GM19395 (cell line): ENCODE data around the gene CYB5R4.

Experiments
- ATAC-seq: cut with Tn5 transposase; IDR thresholded peaks from one replicate; pipeline ENCODE4 v1.9.1; 2021; ENCODE audit warnings: mild to moderate bottlenecking, moderate library complexity; ENCODE audit not compliant: unreplicated experiment

The CYB5R4 gene, protein sequence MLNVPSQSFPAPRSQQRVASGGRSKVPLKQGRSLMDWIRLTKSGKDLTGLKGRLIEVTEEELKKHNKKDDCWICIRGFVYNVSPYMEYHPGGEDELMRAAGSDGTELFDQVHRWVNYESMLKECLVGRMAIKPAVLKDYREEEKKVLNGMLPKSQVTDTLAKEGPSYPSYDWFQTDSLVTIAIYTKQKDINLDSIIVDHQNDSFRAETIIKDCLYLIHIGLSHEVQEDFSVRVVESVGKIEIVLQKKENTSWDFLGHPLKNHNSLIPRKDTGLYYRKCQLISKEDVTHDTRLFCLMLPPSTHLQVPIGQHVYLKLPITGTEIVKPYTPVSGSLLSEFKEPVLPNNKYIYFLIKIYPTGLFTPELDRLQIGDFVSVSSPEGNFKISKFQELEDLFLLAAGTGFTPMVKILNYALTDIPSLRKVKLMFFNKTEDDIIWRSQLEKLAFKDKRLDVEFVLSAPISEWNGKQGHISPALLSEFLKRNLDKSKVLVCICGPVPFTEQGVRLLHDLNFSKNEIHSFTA

DNA sequence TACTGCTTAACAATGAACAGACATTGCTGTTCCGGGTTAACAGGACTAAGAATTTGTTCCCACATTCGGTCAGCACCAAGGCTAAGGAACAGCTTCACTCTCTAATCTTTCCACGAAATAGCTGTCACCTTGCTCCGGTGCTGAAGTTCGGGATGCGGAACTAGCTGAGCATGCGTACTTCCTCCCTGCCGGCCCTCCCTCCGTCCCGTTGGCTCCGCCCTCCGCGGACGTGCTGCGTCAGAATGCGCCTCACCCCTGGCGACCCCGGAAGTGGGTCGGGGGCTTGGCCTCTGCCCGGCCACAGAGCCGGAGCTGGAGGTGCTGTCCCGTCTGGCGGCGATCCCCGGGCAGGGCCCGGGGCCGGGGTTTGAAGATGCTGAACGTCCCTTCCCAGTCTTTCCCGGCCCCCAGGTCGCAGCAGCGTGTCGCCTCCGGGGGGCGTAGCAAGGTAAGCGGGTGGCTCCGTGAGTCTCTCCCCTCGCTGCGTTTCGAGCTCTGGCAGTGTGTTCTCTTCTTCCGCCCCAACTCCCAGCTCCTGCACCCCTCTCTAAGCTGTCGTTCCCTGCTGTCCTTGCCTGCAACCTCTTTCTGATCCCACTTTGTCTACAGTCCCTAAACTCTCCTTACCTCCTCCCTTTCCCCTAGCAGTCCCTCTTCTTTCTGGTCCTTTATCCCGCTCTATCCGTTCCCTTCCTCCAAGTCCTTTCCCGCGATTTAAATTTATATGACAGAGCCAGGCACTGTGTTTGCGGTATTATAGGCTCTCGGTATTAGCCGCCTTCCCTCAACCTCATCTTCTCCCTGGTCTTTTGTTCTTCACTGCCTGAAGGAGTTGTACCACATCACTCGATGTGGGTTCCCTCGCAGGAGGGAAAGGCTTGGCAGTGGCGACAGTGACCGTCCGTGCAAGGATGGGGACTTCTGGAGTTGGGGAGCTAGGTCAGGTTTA is at the start of gene CYB5R4:
TSS of gene CYB5R4 (plus strand) at position 280 of the 949 bp plus-strand sequence. CDS start at position 374, 94 bp downstream.
- ATAC-seq = peak; percentile 96

DNA sequence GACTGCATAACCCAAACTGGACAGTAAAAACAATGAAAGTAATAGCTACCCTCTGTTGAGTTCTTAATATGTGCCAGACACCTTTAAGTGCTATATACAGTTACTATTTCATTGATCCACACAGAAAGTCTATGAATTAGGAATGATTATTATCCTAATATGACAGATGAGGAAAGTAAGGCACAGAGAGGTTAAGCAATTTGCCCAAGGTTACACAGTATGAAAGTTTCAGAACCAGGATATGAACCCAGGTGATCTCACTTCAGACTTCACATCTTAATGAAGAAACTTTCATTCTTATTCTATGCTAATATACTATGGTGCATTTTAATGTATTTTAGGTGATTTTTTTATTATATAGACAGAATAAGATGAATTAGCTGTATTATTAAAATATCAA is 46.9 kb upstream of the CYB5R4 start:
- no peak for ATAC-seq

DNA sequence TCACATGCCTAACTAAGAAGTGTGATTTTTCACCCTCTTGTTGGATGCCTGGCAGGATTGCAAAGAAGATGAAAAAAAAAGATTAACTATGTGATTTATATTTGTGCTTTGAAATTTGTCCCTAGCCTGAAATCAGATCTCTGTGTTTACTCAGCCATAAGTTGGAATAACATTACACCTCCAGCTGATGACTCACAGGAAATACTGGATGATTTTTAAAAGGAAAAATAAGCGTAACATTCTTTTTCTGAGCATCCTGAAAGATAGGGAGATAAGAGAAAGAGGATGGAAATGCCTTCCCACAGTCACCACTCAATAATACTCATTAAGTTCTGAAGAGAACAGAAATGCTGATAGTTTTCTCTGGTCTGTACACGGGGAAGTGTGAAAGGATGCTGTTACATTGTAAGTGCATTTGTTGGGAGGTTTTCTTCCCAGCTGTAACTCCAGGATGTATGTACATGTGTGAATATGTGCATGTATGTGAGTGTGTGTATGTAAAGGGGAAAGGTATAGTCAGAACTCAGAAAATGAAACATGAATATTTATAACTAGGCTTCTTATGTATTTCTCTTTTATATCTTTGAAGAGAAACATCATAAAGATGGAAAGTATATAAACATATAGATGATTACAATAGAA is 43.7 kb upstream of the CYB5R4 start:
- ATAC-seq = no peak

DNA sequence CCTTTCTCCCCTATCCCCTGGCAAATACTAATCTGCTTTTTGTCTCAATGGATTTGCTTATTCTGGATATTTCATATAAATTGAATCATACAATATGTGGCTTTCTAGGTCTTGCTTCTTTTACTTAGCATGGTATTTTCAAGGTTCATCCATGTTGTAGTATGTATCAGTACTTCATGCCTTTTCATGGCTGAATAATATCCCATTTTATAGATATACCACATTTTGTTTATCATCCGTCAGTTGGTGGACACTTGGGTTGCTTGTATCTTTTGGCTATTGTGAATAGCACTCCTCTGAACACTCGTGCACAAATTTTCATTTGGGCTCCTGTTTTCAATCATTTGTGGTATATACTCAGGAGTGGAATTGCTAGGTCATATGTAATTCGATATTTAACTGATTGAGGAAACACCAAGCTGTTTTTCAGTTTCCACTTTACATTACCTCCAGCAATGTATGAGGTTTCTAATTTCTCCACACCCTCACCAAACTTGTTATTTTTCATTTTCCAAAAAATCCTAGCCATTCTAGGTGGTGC is 36.8 kb upstream of the CYB5R4 start:
- ATAC-seq = no peak

DNA sequence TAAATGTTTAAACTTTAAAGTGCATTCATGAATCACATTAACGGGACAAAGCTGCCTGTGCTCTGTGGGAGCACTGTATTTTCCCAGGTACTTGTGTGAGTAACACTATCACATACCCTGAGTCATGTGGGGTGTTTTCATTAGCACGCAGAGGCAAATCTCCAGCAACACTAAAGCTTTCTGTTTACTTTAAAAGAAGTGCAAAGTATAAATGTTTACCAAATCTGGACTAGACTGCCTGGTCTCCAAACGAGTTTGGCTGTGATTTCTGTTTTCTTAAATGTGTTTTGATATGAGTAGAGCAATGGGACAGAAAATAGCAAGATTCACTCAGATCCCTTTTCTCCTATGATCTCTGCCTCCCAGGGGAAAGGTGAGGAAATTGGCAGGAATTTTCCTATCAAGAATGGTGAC is 35.1 kb upstream of the CYB5R4 start:
- ATAC-seq = no peak

DNA sequence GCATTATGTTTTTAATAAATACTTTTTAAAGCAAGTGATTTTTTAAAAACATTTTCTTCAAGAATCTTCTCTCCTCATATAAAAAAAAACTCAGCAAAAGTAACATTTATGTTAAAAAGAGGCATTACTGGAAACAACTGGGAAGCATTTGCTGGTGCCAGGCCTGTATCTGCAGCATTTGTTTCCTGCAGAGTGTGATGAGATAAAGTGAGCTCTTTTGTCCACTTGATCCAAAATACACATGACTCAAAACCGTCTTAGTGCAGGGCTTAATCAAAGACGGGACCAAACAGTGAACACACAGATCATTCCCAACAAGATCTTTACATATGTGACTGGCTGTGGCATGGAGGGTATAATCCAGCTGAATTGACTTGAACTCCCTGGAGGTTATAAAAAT is 34.7 kb upstream of the CYB5R4 start:
- ATAC-seq = no peak

DNA sequence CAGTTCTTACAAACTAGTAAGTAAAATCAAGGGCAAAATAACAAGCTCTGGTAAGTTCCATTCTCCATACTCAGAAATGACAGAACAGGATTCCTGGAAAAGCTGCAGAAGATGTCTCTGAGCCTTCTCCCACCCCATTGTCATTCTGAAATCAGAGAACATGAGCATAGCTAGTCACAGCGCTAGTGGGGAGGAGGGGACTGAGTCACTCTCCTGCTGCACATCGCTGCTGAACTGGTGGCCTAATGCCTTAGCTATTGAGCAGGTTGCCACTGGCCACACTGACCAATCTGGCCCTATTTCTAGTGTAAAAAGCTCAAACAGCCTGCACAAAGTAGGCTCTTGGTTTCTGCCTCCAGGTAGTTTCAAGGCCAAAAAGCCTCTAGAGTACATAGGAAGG is 32.4 kb upstream of the CYB5R4 start:
- no peak for ATAC-seq

DNA sequence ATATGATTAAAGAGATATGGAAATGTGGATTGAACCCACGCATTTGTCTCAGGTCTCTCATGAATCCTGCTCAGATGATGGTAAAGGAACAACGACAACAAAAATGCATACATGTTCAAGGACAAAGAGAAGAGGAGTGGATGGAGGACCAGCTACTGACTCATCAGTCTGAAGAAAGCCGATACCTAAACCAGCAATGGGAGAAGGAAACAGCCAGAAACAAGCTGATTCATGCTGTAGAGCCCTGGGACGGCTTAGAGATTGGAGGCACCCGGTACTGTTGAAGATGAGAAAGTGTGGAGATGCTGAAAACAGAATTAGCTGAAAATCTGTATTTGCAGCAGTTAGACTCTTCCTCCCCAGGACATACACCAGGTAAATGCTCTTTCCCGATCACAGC is 20.8 kb upstream of the CYB5R4 start:
- ATAC-seq = no peak

DNA sequence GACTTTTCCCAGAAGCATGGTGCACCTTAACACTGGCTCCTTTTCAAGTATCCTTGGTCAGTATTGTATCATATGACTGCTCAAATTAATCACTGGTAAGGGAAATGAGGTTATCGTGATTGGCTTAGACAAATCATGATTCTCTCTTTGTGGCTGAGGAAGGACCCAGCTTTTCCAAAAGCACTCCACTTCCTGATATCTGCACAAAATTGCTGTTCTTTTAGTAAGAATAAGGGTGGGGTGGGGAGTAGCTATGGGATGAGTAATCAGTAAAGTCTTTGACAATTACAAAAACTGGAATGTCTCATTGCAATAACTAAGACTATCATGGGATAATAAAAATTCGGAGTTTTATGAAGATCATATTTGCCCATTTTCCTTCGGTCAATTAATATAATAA is 15.3 kb upstream of the CYB5R4 start:
- ATAC-seq = no peak

DNA sequence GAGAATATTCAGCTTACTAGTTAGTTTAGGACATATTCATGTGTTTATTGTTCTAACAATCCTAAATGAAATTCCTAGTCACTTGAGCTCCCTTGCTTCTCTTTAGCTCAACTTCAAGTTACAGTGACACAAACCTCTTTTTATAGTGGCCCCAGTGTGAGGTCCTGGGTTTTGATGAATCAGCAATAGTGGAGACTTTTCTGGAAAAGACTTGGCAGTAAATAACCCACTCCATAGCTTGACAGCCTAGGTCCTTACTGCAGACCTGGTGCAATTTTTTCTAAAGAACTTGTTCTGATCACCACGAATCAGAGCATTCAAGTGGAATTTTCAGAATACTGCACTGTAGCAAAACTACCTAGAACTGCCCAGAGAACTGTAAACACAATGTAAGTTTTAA is 13.2 kb upstream of the CYB5R4 start:
- no peak for ATAC-seq

DNA sequence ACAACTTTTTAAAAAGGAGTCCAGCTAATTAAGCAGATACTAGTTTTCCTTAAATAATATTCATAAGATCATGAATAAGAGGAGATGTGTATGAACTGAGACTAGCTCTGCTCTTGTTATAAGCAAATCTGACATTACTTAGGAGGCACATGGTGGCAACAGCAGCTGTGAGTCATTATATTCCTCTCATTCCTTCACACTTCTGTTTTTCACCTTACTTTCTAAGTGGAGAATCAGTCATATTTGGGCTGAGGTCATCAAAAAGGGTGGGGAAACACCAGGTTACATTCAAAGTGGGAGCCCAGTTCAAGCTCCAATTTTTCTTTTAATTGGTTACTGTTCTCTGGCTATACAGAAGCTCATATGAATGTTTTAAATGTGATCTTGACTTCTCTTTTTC is 12.3 kb upstream of the CYB5R4 start:
- ATAC-seq = peak; percentile 95

DNA sequence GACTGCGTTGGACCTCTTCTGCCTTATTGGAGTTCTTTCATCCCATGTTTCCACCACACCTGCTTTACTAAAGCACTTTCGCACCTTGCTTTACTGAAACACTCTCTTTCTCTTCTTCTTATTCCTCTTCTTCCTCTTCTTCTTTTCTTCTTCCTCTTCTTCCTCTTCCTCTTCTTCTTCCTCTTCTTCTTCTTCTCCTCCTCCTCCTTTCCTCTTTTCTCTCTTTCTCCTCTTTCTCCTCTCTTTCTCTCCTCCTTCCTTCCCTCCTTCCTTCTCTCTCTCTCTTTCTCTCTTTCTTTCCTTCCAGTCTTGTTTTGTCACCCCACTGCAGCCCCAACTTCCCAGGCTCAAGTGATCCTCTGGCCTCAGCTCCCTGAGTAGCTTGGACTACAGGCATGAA is 10.4 kb upstream of the CYB5R4 start:
- no peak for ATAC-seq

DNA sequence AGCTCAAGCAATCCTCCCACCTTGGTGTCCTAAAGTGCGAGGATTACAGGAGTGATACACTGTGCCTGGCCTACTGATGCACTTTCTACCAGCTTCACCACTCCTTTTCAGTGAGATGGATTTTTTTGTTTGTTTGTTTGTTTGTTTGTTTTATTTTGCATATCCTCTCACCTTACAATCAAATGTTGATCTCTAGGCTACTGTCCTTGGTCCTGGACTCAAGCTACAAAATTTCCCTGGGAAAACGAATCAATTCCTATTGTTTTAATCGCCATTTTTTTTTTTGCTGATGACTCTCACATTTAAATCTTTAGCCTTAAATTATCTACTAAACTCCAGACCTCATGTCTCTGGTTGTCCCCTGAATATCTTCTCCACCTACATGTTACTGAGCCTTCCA is 9.9 kb upstream of the CYB5R4 start:
- ATAC-seq = no peak

DNA sequence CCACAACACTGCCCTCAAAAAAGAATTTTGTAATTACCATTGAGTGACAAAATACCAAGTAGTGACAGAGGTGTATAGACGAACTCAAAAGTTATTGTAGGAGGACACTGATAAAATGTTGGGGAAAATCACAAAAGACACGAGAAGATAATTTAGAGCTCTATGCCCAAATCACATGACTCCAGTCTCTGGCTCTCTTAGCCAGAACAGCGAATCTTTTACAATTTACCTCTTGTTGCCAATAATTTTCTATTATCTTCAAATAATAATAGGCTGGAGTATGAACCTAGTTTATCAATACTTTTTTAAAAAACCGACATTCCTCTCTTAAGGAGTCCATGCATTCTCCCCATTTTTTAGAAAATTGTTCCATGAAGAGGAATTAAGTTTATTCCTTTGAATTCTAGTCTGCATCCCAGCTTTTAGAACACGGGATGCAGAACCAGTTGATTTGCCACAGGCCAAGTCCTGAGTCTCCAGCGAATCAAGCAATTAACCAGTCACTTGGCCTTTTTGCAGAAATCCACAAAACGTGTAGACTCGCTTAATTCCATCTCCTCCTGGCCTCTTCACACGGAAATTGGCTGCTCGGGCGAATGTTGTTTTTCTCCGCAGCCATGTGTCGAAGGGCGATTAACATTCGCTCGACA is 6.8 kb upstream of the CYB5R4 start:
- ATAC-seq = no peak

DNA sequence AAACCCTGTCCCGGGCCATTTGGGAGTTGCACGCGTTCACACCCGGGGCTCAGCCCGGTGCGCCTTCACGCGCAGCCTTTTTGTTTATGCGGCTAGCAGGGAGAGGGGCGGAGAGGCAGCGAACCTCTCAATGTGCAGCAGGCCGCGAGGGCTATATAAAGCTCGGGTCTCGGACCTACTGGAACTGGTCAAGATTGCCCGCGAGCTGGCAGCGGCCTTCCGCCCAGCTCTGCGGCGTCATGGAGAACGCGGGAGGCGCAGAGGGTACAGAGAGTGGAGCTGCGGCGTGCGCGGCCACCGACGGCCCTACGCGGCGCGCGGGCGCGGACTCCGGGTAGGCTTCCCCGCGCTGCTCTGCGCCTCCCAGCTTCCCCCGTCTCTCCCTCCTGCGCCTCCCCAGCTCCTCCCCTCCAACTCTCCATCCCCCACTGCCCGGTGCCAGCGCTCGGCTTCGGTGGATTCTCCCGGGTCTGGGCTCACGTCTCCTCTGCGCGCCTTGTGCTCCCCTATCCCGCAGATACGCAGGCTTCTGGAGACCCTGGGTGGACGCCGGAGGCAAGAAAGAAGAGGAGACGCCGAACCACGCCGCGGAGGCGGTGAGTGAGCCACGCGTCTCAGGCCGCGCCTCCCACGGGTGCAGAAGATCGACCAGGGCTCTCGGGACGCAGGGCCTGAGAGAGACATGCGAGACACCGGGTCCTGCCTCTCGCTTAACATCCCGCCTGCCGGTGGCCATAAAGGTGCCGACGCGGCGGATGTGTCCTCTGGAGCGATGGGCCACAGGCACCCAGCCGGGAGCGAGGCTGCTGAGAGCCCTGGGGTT is 6.1 kb upstream of the CYB5R4 start, which contains the start of gene RIPPLY2:
TSS of gene RIPPLY2 (plus strand) at position 183 of the 823 bp plus-strand sequence. CDS start at position 240, 57 bp downstream.
- ATAC-seq = peak; percentile 63

DNA sequence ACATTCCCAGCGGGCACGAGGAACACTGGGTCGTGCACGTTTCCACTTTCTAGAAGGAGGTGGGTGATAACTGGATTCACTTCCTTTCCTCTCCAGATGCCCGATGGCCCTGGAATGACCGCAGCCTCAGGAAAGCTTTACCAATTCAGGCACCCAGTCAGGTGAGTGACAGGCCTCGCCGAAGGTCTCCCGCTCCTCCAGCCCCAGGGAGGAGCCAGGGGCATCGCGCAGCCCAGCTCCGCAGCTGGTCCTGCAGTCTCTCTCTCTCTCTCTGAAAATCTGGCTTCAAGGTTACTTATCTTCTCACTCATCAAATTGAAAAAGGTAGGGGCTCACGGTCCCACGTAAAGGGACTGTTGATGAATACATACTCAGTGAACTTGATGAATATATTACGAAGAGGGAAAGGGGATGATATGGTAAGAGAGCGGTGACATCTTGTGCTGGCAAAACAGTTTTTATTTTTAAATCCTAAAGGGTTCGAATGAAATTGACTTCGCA is 5.4 kb upstream of the CYB5R4 start:
- ATAC-seq = peak; percentile 10

DNA sequence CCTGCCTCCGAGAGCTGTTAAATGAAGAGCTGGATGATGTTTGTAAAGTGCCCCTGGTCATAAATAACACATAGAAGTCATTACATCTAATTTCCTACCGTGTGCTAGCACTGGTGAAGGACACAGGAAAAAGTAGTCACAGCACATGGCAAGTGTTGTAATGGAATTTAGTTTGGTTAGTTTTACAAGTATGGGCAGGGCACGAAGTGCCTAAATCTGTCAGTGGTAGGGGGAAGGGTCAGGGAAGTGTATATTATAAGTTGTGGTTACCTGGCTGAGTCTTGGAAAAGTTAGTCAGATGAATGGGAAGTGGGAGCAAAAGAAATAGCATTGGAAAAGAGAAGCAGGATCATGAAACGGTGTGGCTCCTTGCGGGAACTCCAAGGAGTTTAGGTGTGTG is 4.7 kb upstream of the CYB5R4 start:
- ATAC-seq = no peak

DNA sequence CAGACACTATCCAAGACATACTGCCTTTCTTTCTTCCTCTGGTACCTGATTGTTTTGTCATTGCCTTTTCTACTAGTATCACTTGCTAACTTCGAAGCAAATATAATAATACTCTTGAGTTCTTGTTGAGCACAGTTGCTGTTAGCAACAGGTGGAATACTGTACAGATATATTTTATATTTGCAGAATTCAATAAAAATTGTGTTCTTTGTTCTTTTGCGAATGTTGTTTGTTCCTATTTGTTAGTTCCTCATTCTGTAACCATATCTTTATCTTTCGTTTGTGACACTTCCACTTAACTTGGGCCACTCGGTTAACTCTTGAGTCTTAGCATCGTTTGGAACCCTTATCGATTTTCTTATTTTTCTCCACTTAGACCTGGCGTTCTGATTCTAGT is 868 bp downstream of the CYB5R4 start:
- no peak for ATAC-seq
